SJSA1 (cell line): ENCODE results near the gene ARHGEF10L. TPM values are rescaled to one million over a fixed set of nuclear protein-coding genes. Genes with fewer than 3 reads are reported as not detected.

Source experiments
- total RNA-seq: library from RNA; depleted of rRNA; stranded (reverse); fragments of >200 nt; shearing (Covaris generic); gene quantifications from 2 replicates; pipeline ENCODE4 v1.2.3, GENCODE V29; 2014; rRNA removed

The ARHGEF10L gene
- total RNA-seq, 1 experiment from 2014 or later, result 12.8 TPM

Other genes with a start within 250 kb of the ARHGEF10L start
- not detected in 2 replicates for gene PADI4, start 231.5 kb upstream of the ARHGEF10L start, total RNA-seq
- gene PADI6, start 167.5 kb upstream of the ARHGEF10L start, total RNA-seq, result not detected in 2 replicates
- 98.5 and 106 TPM in 2 replicates for gene RCC2, start 100.0 kb upstream of the ARHGEF10L start, total RNA-seq
- gene ACTL8, start 215.6 kb downstream of the ARHGEF10L start, total RNA-seq, result not detected in 2 replicates